NCI-H82 treated with DMSO at 0.1 percent for 48 hours (cell line): Measurements from ENCODE around the gene PPP6R3.

Experiments
- DNase-seq: peaks from one replicate; lab custom pipeline; 2025; ENCODE audit not compliant: unreplicated experiment; lab: John Stamatoyannopoulos, UW

PPP6R3 gene

GRCh38 chr11:68549789-68550484, 89.4 kb downstream of the PPP6R3 start:
- DNase-seq, result no peak

GRCh38 chr11:68550485-68550817, 89.9 kb downstream of the PPP6R3 start:
- DNase-seq, result no peak

- no peak for DNase-seq
Observed at GRCh38 chr11:68551223-68551622, 90.7 kb downstream of the PPP6R3 start.

GRCh38 chr11:68551777-68552176, 91.2 kb downstream of the PPP6R3 start:
- no peak for DNase-seq

GRCh38 chr11:68552542-68552941, 92.0 kb downstream of the PPP6R3 start:
- DNase-seq, result no peak

GRCh38 chr11:68560216-68560615, 99.7 kb downstream of the PPP6R3 start:
- DNase-seq, result no peak

- no peak for DNase-seq
Observed at GRCh38 chr11:68563454-68563853, 102.9 kb downstream of the PPP6R3 start.

- DNase-seq, result no peak
Observed at GRCh38 chr11:68564261-68564660, 103.7 kb downstream of the PPP6R3 start.

- DNase-seq, result no peak
Observed at GRCh38 chr11:68565768-68566167, 105.2 kb downstream of the PPP6R3 start.

- DNase-seq, result no peak
Observed at GRCh38 chr11:68567553-68567952, 107.0 kb downstream of the PPP6R3 start.

- no peak for DNase-seq
Observed at GRCh38 chr11:68569357-68569756, 108.8 kb downstream of the PPP6R3 start.

- no peak for DNase-seq
Observed at GRCh38 chr11:68570691-68571090, 110.1 kb downstream of the PPP6R3 start.

GRCh38 chr11:68574308-68574707, 113.8 kb downstream of the PPP6R3 start:
- no peak for DNase-seq

GRCh38 chr11:68575025-68575665, 114.6 kb downstream of the PPP6R3 start:
- no peak for DNase-seq

GRCh38 chr11:68579455-68579854, 118.9 kb downstream of the PPP6R3 start:
- no peak for DNase-seq

GRCh38 chr11:68581439-68581838, 120.9 kb downstream of the PPP6R3 start:
- DNase-seq, result no peak

- DNase-seq, result no peak
Observed at GRCh38 chr11:68581901-68582300, 121.3 kb downstream of the PPP6R3 start.

GRCh38 chr11:68582416-68583040, 122.0 kb downstream of the PPP6R3 start:
- DNase-seq, result no peak

- DNase-seq, result no peak
Observed at GRCh38 chr11:68583041-68583446, 122.5 kb downstream of the PPP6R3 start.

- DNase-seq, result no peak
Observed at GRCh38 chr11:68584097-68584496, 123.5 kb downstream of the PPP6R3 start.

- DNase-seq, result no peak
Observed at GRCh38 chr11:68584991-68585524, 124.5 kb downstream of the PPP6R3 start.

GRCh38 chr11:68589547-68590216, 129.1 kb downstream of the PPP6R3 start:
- no peak for DNase-seq
